OCI-LY7 (cell line): ENCODE measurements around the gene PLIN1. TPM values are rescaled to one million over a fixed set of nuclear protein-coding genes. Genes with fewer than 3 reads are reported as not detected.

Source experiments
- BruUV-seq: library from RNA; stranded (reverse); fragments of 400-500 nt; replicated peaks from 2 replicates; lab custom pipeline; 2021; lab: Mats Ljungman, UMichigan
- CTCF ChIA-PET: fragments of 300-600 bp; sonication (Branson Sonifier 250); formaldehyde crosslinking; loops from one replicate; lab custom pipeline; 2022; ENCODE audit warnings: antibody characterized with exemption; ENCODE audit not compliant: unreplicated experiment; lab: Charles Lee
- POLR2A ChIA-PET: fragments of 300-600 bp; sonication (Branson Sonifier 250); formaldehyde crosslinking; loops from one replicate; lab custom pipeline; 2022; ENCODE audit warnings: antibody characterized with exemption; lab: Charles Lee
- DNase-seq: peaks from one replicate; pipeline ENCODE4 v3.0.0-alpha.2; 2015; ENCODE audit warnings: low spot score
- H2AFZ ChIP-seq: fragments of 200-600 bp; sonication (generic), shearing (Covaris generic); 2 replicates; pipeline ENCODE4 v1.6.1; 2014; ENCODE audit warnings: mild to moderate bottlenecking, antibody characterized with exemption, low read length, moderate library complexity
- H3K27ac ChIP-seq: fragments of 200-600 bp; sonication (generic); 2 replicates; pipeline ENCODE4 v1.5.1; 2014; ENCODE audit warnings: mixed run types, low read depth, mild to moderate bottlenecking, moderate library complexity, low read length, inconsistent platforms; ENCODE audit not compliant: poor library complexity, severe bottlenecking
- H3K36me3 ChIP-seq: fragments of 200-600 bp; sonication (generic); 2 replicates; pipeline ENCODE4 v1.6.1; 2014; ENCODE audit warnings: mild to moderate bottlenecking, antibody characterized with exemption, low read length, moderate library complexity, mixed read lengths; ENCODE audit not compliant: insufficient read depth
- H3K4me1 ChIP-seq: fragments of 200-600 bp; sonication (generic); 2 replicates; pipeline ENCODE4 v1.5.1; 2014; ENCODE audit warnings: mild to moderate bottlenecking, low read length; ENCODE audit not compliant: insufficient read depth, poor library complexity, severe bottlenecking
- H3K4me2 ChIP-seq: fragments of 200-600 bp; sonication (generic); 2 replicates; pipeline ENCODE4 v1.6.1; 2014; ENCODE audit warnings: mild to moderate bottlenecking, low read length
- H3K4me3 ChIP-seq: fragments of 200-600 bp; sonication (generic); 2 replicates; pipeline ENCODE4 v1.5.1; 2014; ENCODE audit warnings: mild to moderate bottlenecking, low read depth, low read length; ENCODE audit not compliant: poor library complexity, severe bottlenecking
- H3K79me2 ChIP-seq: fragments of 200-600 bp; sonication (generic); 2 replicates; pipeline ENCODE4 v1.6.1; 2016; ENCODE audit warnings: low read depth, mild to moderate bottlenecking, low read length, moderate library complexity, mixed read lengths; ENCODE audit not compliant: insufficient read depth
- H3K9me2 ChIP-seq: fragments of 200-600 bp; sonication (generic); 2 replicates; pipeline ENCODE4 v1.6.1; 2016; ENCODE audit warnings: mild to moderate bottlenecking, low read length, mixed read lengths; ENCODE audit not compliant: insufficient read depth
- H3K9me3 ChIP-seq: fragments of 200-600 bp; sonication (generic); 2 replicates; pipeline ENCODE4 v1.6.1; 2014; ENCODE audit warnings: mild to moderate bottlenecking, mixed run types, low read length, mixed read lengths
- H4K20me1 ChIP-seq: fragments of 200-600 bp; sonication (generic); 2 replicates; pipeline ENCODE4 v1.6.1; 2014; ENCODE audit warnings: mild to moderate bottlenecking, antibody characterized with exemption, low read length, moderate library complexity, mixed read lengths; ENCODE audit not compliant: insufficient read depth
- EZH2phosphoT487 ChIP-seq: fragments of 200-600 bp; sonication (generic); IDR thresholded peaks from 2 replicates; pipeline ENCODE4 v1.6.1; 2018; ENCODE audit warnings: low read depth, borderline replicate concordance, mild to moderate bottlenecking, mixed run types, antibody characterized with exemption, low read length, moderate library complexity, mixed read lengths
- intact Hi-C: fragments of 100-400 bp; cut with micrococcal nuclease; formaldehyde crosslinking; loops from one replicate; pipeline ENCODE4 v1.10.0; 2022; ENCODE audit not compliant: unreplicated experiment
- total RNA-seq, 2 experiments: library from RNA; depleted of rRNA in 1 of 2; stranded (reverse); fragments of >200 nt in 1 of 2; shearing (Covaris generic) in 1 of 2; gene quantifications; 2 replicates each; pipeline ENCODE4 v1.2.3, GENCODE V29; 2014 to 2022
- TF ChIP-seq, protein P1 (sequence below): fragments of 200-600 bp; sonication (generic); conservative IDR thresholded peaks from 2 replicates; pipeline ENCODE4 v1.5.1; 2014; ENCODE audit warnings: mild to moderate bottlenecking, antibody characterized with exemption, low read length, moderate library complexity, mixed read lengths

PLIN1 gene
- total RNA-seq, 2 experiments from 2014 or later = 0.19 TPM; not detected in 1

DNA sequence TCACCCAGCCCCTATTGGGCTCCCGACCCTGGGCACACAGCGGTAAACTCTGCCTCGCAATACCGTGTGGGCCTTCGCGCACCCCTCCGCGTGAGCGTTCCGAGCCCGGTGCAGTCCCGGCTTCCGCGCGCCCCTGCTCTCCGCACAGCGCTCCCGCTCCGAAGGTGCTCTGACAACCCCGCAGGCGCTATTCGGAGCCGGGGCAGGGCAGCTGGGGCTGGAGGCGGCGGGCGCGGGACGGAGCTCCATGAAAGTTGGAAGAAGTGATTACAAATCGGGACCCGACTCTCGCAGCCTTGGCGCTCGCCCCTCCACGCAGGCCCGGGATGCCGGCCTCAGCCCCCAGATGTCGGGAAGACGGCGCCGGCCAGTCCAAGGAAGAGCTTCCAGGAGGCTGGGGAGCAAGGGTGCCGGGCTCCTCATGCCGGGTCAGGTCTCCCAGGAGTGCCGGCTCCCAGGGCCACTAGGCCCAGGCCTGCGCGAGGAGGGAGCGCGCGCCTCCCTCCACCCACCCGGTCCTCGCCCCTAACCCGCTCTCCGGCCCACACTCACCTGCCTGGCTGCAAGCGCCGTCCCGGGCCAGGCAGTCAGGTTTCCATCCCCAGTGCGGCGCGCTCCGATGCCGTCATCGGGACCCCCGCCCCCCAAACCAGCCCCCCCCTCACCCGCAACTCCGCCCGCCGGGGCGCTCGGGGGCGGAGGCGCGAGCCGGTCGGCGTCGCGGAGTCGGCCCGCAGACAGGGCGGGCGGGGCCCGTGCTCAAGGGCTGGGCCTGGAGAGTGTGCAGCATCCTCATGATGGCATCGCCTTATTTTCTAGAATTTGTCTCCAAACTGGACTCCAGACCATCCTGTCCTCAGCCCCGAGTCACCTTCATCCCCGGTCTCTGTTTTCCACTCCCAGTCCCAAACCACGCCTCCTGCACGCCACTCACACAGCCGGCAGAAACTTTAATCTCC, 24.0 kb downstream of the PLIN1 start, which contains the start of gene KIF7:
Gene KIF7 (minus strand): TSS at position 621 of the 959 bp plus-strand sequence. CDS start 2,537 bp downstream, outside the sequence.
- ChIA-PET POLR2A (no interaction called here), CTCF (no interaction called here)
- Histone ChIP-seq H3K4me3 (no peak within 1 kb of the TSS), H3K79me2 (no peaks in the 10 kb centered on the region), H4K20me1 (no peaks in the 10 kb centered on the region), H3K27ac (no peak within 1 kb of the TSS), H3K4me2 (no peak within 1 kb of the TSS), H3K9me2 (no peaks in the 10 kb centered on the region), H2AFZ (no peak within 1 kb of the TSS), H3K9me3 (no peaks in the 10 kb centered on the region), H3K36me3 (no peaks in the 10 kb centered on the region), H3K4me1 (no peaks in the 10 kb centered on the region)
- intact Hi-C loops = no loop called here
- TF ChIP-seq EZH2phosphoT487 = no peak
- TF ChIP-seq, protein P1, sequence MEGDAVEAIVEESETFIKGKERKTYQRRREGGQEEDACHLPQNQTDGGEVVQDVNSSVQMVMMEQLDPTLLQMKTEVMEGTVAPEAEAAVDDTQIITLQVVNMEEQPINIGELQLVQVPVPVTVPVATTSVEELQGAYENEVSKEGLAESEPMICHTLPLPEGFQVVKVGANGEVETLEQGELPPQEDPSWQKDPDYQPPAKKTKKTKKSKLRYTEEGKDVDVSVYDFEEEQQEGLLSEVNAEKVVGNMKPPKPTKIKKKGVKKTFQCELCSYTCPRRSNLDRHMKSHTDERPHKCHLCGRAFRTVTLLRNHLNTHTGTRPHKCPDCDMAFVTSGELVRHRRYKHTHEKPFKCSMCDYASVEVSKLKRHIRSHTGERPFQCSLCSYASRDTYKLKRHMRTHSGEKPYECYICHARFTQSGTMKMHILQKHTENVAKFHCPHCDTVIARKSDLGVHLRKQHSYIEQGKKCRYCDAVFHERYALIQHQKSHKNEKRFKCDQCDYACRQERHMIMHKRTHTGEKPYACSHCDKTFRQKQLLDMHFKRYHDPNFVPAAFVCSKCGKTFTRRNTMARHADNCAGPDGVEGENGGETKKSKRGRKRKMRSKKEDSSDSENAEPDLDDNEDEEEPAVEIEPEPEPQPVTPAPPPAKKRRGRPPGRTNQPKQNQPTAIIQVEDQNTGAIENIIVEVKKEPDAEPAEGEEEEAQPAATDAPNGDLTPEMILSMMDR = no peak
- BruUV-seq = no TSS peak
- DNase-seq = no peak

DNA sequence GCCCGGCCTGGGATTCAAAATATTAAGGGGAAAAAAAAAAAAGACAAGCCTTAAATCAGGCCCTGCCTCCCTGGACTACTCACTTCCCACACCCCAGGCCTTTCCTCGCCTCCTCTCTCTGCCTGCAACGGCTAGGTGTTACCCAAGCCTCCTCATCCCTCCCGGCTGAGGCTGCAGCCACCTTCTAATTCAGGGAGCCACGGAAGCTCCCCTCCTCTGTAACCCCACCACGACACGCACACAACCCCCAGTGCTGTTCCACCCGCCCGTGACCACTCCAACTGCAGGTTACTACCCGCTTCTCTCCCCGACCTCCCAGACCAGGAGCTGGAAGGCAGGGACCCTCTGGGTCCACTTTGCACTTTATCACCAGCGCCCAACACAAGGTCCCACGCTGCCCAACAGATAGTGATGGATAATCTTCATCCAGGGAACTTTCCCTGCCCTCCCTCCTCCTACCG, 24.8 kb downstream of the PLIN1 start:
- Histone ChIP-seq H2AFZ (no peak overlapping the region), H3K9me3 (no peaks in the 10 kb centered on the region), H3K36me3 (no peaks in the 10 kb centered on the region), H3K9me2 (no peaks in the 10 kb centered on the region), H3K79me2 (no peaks in the 10 kb centered on the region), H3K4me1 (no peaks in the 10 kb centered on the region), H3K4me3 (no peak overlapping the region), H3K27ac (no peak overlapping the region), H4K20me1 (no peaks in the 10 kb centered on the region), H3K4me2 (no peak overlapping the region)
- CTCF ChIA-PET = interaction anchor here (0.6 kb wide), 1 partner anchor 782 kb away, joined by 3 read pairs; no protein-coding TSS in a partner anchor
- DNase-seq = no peak
- POLR2A ChIA-PET = no interaction called here
- intact Hi-C loops = no loop called here
- TF ChIP-seq, protein P1 = no peak
- no peak for TF ChIP-seq EZH2phosphoT487
- no TSS peak for BruUV-seq
